Measurements from ENCODE around the gene EPHA4.

EPHA4 gene

DNA sequence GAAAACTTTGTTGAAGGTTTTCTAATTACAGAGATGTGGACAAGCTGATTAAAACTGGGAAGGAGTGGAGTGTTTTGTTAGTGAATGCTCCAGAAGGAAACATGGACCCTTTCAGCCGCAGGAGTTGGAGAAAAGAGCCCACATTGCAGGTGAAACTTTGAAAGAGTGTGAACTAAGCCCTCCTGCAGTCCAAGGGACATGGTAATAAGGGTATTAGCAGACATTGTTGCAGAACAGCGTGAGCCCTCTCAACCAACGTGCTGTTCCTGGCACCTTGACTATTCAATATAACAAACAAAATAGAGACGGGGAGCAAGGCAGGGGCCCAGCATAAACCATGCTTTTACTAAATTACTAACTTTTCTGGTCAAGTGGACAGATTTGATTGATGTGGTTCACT is 122.7 kb downstream of the EPHA4 start:
- TF ChIP-seq, protein P1, sequence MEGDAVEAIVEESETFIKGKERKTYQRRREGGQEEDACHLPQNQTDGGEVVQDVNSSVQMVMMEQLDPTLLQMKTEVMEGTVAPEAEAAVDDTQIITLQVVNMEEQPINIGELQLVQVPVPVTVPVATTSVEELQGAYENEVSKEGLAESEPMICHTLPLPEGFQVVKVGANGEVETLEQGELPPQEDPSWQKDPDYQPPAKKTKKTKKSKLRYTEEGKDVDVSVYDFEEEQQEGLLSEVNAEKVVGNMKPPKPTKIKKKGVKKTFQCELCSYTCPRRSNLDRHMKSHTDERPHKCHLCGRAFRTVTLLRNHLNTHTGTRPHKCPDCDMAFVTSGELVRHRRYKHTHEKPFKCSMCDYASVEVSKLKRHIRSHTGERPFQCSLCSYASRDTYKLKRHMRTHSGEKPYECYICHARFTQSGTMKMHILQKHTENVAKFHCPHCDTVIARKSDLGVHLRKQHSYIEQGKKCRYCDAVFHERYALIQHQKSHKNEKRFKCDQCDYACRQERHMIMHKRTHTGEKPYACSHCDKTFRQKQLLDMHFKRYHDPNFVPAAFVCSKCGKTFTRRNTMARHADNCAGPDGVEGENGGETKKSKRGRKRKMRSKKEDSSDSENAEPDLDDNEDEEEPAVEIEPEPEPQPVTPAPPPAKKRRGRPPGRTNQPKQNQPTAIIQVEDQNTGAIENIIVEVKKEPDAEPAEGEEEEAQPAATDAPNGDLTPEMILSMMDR (IDR thresholded peaks at IDR 0.05; ENCODE audit: low read depth, low read length): no peak
- TF ChIP-seq EZH2phosphoT487 (IDR thresholded peaks at IDR 0.05; ENCODE audit: low read depth): no peak
- H3K4me1 ChIP-seq (ENCODE audit: low read length): peaks cover 13% of the 10 kb centered on the region
- no peak overlapping the region for H3K4me2 ChIP-seq (ENCODE audit: low read length)
- H2AFZ ChIP-seq (ENCODE audit: low read depth, low read length): no peak overlapping the region
- H3K9ac ChIP-seq (ENCODE audit: low read length): no peak overlapping the region
- no peaks in the 10 kb centered on the region for H4K20me1 ChIP-seq (ENCODE audit: insufficient read depth, low read length)
- H3K79me2 ChIP-seq (ENCODE audit: low read length): no peaks in the 10 kb centered on the region
- H3K9me3 ChIP-seq (ENCODE audit: insufficient read depth, low read length): no peaks in the 10 kb centered on the region
- no peak overlapping the region for H3K4me3 ChIP-seq (ENCODE audit: low read length)
- no peak overlapping the region for H3K27ac ChIP-seq (ENCODE audit: low read length)
- no peaks in the 10 kb centered on the region for H3K27me3 ChIP-seq (ENCODE audit: low read depth, low read length)
- H3K36me3 ChIP-seq (replicated peaks; ENCODE audit: low read depth, low read length): no peaks in the 10 kb centered on the region

DNA sequence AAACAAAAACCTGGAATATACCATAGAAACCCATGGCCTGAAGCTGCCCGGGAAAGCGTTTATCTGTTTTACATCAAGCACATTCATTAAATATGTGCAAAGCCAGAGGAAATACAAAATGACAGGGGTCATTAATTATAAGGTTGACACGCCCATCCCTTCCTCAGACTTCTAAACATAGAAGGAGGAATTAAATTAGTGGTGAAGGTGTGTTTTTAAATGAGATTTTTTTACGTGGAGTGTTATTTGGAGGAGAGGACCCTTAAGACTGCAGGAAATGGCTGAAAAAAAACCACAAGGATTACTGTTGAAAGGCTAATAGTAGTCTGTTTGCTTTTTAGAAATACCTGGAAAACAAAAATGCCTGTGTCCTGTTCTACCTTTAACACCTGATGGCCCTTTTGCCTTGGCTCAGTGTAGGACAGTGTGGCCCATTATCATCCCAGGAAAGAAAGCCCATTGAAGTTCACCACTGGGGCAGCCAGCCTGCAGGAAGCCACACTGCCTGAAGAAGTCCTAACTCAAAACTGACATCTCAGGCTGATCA is 123.2 kb downstream of the EPHA4 start:
- no peak overlapping the region for H3K4me2 ChIP-seq (ENCODE audit: low read length)
- H3K36me3 ChIP-seq (replicated peaks; ENCODE audit: low read depth, low read length): no peaks in the 10 kb centered on the region
- H4K20me1 ChIP-seq (ENCODE audit: insufficient read depth, low read length): no peaks in the 10 kb centered on the region
- H3K9ac ChIP-seq (ENCODE audit: low read length): no peak overlapping the region
- no peaks in the 10 kb centered on the region for H3K9me3 ChIP-seq (ENCODE audit: insufficient read depth, low read length)
- no peak overlapping the region for H3K27ac ChIP-seq (ENCODE audit: low read length)
- no peak overlapping the region for H2AFZ ChIP-seq (ENCODE audit: low read depth, low read length)
- H3K4me1 ChIP-seq (ENCODE audit: low read length): peaks cover 13% of the 10 kb centered on the region
- H3K27me3 ChIP-seq (ENCODE audit: low read depth, low read length): no peaks in the 10 kb centered on the region
- H3K79me2 ChIP-seq (ENCODE audit: low read length): no peaks in the 10 kb centered on the region
- TF ChIP-seq, protein P1 (IDR thresholded peaks at IDR 0.05; ENCODE audit: low read depth, low read length): no peak
- no peak for TF ChIP-seq EZH2phosphoT487 (IDR thresholded peaks at IDR 0.05; ENCODE audit: low read depth)
- no peak overlapping the region for H3K4me3 ChIP-seq (ENCODE audit: low read length)

DNA sequence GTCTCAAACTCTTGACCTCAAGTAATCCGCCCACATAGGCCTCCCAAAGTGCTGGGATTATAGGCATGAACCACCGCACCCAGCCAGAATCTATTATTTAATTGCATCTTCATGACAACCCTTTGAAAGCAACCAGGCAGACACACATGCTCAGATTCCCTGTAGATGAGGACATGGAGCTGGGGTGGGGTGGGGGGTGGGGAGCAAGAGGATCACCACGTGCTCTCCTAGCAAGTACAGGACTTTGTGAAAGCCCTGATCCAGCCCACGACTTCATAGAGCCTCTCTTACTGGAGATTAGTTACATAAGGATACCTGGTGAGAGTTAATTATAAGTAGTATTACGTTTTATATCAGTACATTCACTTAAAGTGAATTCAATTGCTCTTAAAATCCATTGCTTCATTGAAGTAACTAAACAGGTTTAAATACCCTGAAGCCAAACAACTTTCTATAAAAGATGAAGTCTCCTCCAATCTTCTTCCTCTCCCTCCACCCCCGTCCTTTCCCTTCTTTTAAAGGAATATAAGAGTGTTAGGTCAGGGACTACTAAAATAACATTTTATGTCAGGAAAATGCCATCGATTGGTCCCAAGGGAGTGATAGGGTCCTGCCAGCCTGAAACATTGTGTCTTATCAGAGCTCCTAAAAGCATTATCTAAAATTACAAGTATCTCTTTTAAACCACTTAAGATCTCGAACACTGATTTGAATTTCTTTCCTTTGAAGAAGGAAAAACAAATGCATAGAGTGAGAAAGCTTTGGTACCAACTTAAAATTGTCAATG is 123.9 kb downstream of the EPHA4 start:
- no peak overlapping the region for H3K27ac ChIP-seq (ENCODE audit: low read length)
- no peak overlapping the region for H2AFZ ChIP-seq (ENCODE audit: low read depth, low read length)
- H3K9me3 ChIP-seq (ENCODE audit: insufficient read depth, low read length): no peaks in the 10 kb centered on the region
- H3K4me2 ChIP-seq (ENCODE audit: low read length): no peak overlapping the region
- no peaks in the 10 kb centered on the region for H3K36me3 ChIP-seq (replicated peaks; ENCODE audit: low read depth, low read length)
- H3K4me3 ChIP-seq (ENCODE audit: low read length): no peak overlapping the region
- TF ChIP-seq, protein P1 (IDR thresholded peaks at IDR 0.05; ENCODE audit: low read depth, low read length): no peak
- no peak for TF ChIP-seq EZH2phosphoT487 (IDR thresholded peaks at IDR 0.05; ENCODE audit: low read depth)
- no peaks in the 10 kb centered on the region for H3K27me3 ChIP-seq (ENCODE audit: low read depth, low read length)
- H3K4me1 ChIP-seq (ENCODE audit: low read length): peaks cover 13% of the 10 kb centered on the region
- H4K20me1 ChIP-seq (ENCODE audit: insufficient read depth, low read length): no peaks in the 10 kb centered on the region
- H3K9ac ChIP-seq (ENCODE audit: low read length): no peak overlapping the region
- no peaks in the 10 kb centered on the region for H3K79me2 ChIP-seq (ENCODE audit: low read length)

DNA sequence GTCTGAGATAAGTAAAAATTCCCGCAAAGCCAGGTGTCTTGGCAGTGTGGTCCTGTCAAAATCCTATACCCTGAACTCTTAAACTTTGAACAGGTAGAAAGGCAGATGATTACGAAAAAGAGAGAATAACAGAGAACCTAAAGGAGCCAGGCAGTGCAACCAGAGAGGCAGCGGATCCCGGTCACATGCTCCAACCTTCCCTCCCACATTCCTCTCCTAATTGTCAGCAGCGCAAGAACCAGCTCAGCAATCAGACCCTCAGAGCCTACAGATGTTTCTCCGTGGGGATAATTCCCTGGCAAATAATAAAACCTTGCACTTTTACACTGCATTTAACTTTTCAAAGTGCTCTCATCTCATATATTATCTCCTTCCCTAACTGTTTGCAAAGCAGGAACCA is 124.8 kb downstream of the EPHA4 start:
- Histone ChIP-seq H3K9ac (ENCODE audit: low read length) (no peak overlapping the region), H3K9me3 (ENCODE audit: insufficient read depth, low read length) (no peaks in the 10 kb centered on the region), H3K27me3 (ENCODE audit: low read depth, low read length) (no peaks in the 10 kb centered on the region), H3K4me3 (ENCODE audit: low read length) (no peak overlapping the region), H4K20me1 (ENCODE audit: insufficient read depth, low read length) (no peaks in the 10 kb centered on the region), H3K36me3 (replicated peaks; ENCODE audit: low read depth, low read length) (no peaks in the 10 kb centered on the region), H3K79me2 (ENCODE audit: low read length) (no peaks in the 10 kb centered on the region), H3K4me2 (ENCODE audit: low read length) (no peak overlapping the region), H3K27ac (ENCODE audit: low read length) (no peak overlapping the region), H2AFZ (ENCODE audit: low read depth, low read length) (no peak overlapping the region), H3K4me1 (ENCODE audit: low read length) (peaks cover 13% of the 10 kb centered on the region)
- TF ChIP-seq EZH2phosphoT487 (IDR thresholded peaks at IDR 0.05; ENCODE audit: low read depth): no peak
- TF ChIP-seq, protein P1 (IDR thresholded peaks at IDR 0.05; ENCODE audit: low read depth, low read length): no peak
